Activated T-cell treated with anti-CD3 and anti-CD28 coated beads, Interleukin-2, amount 50 U/mL, for 24 hours (primary cell): Measurements from ENCODE around the gene PARP11.
A peak's percentile ranks its signal among the peaks of the same experiment; 100 is the strongest.

ENCODE experiments used
- DNase-seq: peaks from one replicate; pipeline ENCODE4 v3.0.0-alpha.2; 2020
- H3K27ac Mint-ChIP-seq: 2 replicates; pipeline ENCODE4 v1.8.0; 2020; ENCODE audit warnings: mild to moderate bottlenecking, mixed read lengths
- H3K27me3 Mint-ChIP-seq: 2 replicates; pipeline ENCODE4 v1.8.0; 2020; ENCODE audit warnings: mixed read lengths
- H3K36me3 Mint-ChIP-seq: 2 replicates; pipeline ENCODE4 v1.8.0; 2020; ENCODE audit warnings: low read depth, mixed read lengths
- H3K4me1 Mint-ChIP-seq: 2 replicates; pipeline ENCODE4 v1.8.0; 2020; ENCODE audit warnings: low read depth, mixed read lengths
- H3K4me3 Mint-ChIP-seq: 2 replicates; pipeline ENCODE4 v1.8.0; 2020; ENCODE audit warnings: mild to moderate bottlenecking, moderate library complexity, mixed read lengths
- H3K9me3 Mint-ChIP-seq: 2 replicates; pipeline ENCODE4 v1.8.0; 2020; ENCODE audit warnings: mixed read lengths

The PARP11 gene

DNA sequence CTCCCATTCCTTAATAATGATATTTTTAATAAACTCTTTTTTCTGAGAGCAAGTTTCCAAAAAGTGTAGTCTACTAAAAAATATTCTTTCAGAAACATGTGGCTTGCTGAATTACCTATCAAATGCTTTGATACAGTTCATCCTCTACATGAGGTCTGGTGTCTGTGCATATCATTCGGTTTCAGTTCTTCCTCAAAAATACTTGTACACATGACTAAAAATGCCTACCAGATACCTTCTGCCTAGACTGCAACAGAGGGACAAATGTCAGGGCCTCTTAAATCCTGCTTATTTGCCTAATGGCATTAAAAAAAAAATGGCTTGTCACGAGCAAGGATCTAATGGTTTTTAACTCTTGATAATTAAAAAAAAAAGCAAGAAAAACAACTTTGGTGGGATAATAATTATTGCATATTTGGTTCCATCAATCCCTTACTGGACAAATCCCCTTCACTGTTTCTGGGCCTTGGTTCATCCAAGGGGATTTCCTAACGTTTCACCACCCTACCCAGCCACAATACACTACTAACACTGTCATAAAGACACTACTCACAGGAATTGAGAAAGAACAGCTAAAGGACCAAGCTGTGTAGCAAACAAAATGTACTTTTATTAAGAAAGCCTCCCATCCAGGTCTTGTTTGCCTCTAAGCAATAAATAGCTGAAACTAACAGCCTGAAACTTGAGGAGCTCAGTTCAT, 45.7 kb downstream of the PARP11 start:
- Mint-ChIP-seq H3K27ac (no peak overlapping the region), H3K4me3 (no peak overlapping the region), H3K4me1 (peaks cover 10% of the 10 kb centered on the region), H3K36me3 (peaks cover 50% of the 10 kb centered on the region), H3K9me3 (no peaks in the 10 kb centered on the region), H3K27me3 (no peaks in the 10 kb centered on the region)
- DNase-seq, result no peak

DNA sequence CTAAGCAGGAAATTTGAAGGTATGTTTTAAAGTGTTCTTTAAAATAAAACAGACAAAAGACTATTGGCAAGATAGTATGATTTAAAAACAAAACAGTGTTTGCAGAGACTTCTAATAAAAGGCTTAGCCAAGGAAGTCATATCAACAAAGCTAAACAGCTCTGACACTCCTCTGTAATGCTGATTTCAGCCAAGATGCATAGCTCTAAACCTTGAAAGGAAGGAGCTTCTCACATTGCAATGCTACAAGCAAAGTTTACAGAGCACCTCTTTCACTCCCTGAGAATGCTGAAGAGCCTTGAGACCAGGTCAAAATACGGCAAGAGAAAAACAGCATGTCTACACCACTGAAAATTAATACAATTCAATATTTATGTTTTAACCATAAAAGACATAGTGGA, 51.8 kb downstream of the PARP11 start:
- H3K9me3 Mint-ChIP-seq, result no peaks in the 10 kb centered on the region
- H3K4me3 Mint-ChIP-seq, result no peak overlapping the region
- H3K4me1 Mint-ChIP-seq, result peaks cover 2% of the 10 kb centered on the region
- peaks cover 49% of the 10 kb centered on the region for H3K36me3 Mint-ChIP-seq
- no peak overlapping the region for H3K27ac Mint-ChIP-seq
- no peaks in the 10 kb centered on the region for H3K27me3 Mint-ChIP-seq
- DNase-seq, result no peak

DNA sequence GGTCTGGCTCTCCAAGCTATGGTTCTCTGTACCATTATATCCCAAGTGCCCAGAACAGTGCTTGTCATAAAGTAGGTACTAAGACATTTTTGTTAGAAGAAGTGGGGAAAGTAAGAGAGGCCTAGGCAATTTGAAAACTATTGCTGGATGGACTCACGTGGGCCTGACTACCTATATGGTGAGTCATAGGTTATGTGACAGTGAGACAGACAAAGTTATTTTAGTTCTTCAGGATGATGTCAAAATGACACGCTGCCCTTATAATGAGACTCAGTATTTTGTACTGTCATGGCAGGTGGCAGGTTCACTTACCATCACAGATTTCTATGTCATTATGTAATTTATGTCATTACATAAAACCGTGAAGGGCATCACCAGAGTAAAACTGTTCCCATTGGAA, 53.1 kb downstream of the PARP11 start:
- peaks cover 44% of the 10 kb centered on the region for H3K36me3 Mint-ChIP-seq
- H3K9me3 Mint-ChIP-seq, result no peaks in the 10 kb centered on the region
- H3K27me3 Mint-ChIP-seq, result no peaks in the 10 kb centered on the region
- no peak overlapping the region for H3K27ac Mint-ChIP-seq
- no peak overlapping the region for H3K4me3 Mint-ChIP-seq
- H3K4me1 Mint-ChIP-seq, result peaks cover 2% of the 10 kb centered on the region
- DNase-seq, result no peak

DNA sequence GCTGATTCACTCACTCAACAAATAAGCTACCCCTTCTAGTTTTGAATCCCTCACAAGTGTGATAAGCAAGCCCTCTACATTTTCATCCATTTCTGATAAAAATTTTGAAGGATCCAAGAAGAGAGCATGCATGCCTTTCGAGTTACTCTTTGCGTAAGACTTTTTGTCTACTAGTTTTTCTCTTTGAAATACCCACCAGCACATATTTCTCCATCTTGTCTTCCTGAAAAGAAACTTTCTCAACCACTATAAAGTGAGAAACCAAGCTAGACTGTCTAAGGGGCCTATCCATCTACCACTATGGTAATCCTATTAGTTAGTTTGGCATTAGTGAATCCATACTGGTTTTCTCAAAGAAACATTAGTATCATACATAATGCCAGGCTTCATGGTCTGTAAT, 56.9 kb downstream of the PARP11 start:
- peaks cover 4% of the 10 kb centered on the region for H3K4me1 Mint-ChIP-seq
- H3K4me3 Mint-ChIP-seq, result no peak overlapping the region
- no peak for DNase-seq
- H3K27ac Mint-ChIP-seq, result no peak overlapping the region
- H3K27me3 Mint-ChIP-seq, result no peaks in the 10 kb centered on the region
- H3K36me3 Mint-ChIP-seq, result peaks cover 47% of the 10 kb centered on the region
- H3K9me3 Mint-ChIP-seq, result no peaks in the 10 kb centered on the region

DNA sequence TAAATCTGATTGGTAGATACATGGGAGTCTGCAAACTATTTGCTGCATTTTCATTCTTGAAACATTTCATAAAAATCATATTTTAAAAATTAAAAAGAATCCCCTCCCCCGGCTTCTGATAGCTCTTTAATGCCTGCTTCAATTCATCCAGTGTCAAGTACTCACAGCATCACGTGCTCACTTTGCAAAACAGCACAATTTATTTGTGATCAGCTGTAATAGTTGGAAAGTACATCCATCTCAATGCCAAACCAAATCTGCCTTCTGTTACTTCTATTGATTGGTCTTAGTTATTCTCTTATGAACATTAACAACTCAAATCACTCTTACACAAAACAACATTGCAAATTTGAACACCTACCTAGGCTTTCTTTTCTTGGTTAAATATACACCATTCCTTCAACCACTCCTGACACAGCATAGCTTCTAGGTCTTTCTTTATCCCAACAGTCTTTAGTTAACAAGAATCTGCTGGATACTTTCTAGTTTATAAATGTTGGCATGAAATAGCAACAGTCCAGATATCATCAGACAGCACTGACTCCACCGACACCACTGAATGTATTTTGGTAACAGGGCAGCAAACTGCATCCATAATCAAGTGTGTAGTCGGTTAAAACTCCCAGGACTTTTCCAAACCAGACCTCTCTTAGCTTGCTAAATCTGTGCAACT, 58.0 kb downstream of the PARP11 start:
- DNase-seq, result no peak
- Mint-ChIP-seq H3K9me3 (no peaks in the 10 kb centered on the region), H3K27me3 (no peaks in the 10 kb centered on the region), H3K4me3 (no peak overlapping the region), H3K4me1 (peaks cover 6% of the 10 kb centered on the region), H3K36me3 (peaks cover 42% of the 10 kb centered on the region), H3K27ac (no peak overlapping the region)

DNA sequence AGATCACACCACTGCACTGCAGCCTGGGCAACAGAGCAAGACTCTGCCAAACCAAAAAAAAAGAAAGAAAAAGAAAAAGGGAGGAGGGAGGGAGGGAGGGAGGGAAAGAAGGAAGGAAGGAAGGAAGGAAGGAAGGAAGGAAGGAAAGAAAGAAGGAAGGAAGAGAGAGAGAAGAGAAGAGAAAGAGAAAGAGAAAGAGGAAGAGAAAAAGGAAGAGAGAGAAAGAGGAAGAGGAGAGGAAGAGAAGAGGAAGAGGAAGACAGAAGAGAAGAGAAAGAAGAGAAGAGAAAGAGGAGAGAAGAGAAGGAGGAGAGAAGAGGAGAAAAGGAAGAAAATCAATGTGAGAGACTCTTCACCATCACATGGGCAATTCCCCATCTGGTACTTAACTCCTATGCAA, 62.7 kb downstream of the PARP11 start:
- no peak for DNase-seq
- Mint-ChIP-seq H3K27ac (no peak overlapping the region), H3K4me3 (no peak overlapping the region), H3K27me3 (no peaks in the 10 kb centered on the region), H3K36me3 (peaks cover 40% of the 10 kb centered on the region), H3K4me1 (peaks cover 33% of the 10 kb centered on the region), H3K9me3 (no peaks in the 10 kb centered on the region)

DNA sequence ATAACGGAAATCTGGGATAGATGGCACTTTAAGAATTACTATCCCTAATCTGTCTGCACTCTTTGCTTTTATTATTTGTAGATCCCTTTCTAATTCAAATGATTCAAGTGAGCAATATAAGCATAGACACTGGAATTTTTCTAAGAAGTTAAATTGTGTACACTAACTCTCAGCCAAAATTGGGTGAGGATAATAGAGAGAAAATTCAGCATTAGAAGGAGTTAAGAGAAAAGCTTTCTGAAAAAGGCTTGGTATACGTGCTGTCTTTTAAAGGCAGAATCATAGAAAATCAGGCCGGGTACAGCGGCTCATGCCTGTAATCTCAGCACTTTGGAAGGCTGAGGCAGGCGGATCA, 63.2 kb downstream of the PARP11 start:
- H3K4me1 Mint-ChIP-seq, result peaks cover 33% of the 10 kb centered on the region
- no peak overlapping the region for H3K27ac Mint-ChIP-seq
- no peaks in the 10 kb centered on the region for H3K9me3 Mint-ChIP-seq
- H3K36me3 Mint-ChIP-seq, result peaks cover 36% of the 10 kb centered on the region
- H3K4me3 Mint-ChIP-seq, result no peak overlapping the region
- DNase-seq, result no peak
- no peaks in the 10 kb centered on the region for H3K27me3 Mint-ChIP-seq

DNA sequence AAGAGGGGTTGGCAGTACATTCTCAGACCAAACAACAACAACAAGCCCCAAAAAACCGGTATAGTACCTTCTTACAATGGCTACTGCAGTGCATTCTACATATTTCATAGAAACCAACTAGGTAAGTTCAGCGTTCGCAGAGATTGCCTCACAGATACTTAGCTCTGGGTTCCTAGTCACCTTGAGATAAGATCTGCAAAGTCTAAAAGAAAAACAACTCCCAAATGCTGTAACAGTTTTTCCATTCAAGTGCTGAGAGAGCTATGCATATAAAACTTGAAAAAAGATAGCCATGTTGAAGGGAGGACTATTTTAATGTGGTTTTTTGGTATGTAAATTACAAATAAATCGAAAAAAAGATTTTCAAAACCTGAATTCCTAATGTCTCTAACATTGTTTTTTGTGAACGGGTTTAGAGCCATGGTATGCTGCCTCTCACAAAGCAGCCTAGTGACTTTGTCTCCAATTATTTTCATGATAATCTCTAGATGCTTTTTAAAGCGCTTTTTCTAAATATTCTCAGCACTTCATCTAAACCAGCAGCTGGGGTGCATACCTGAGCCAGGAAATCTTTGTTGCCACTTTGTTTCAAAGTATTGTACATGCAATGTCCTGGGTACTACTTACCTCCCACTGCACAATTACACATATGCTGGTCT, 63.7 kb downstream of the PARP11 start:
- no peak overlapping the region for H3K27ac Mint-ChIP-seq
- H3K36me3 Mint-ChIP-seq, result peaks cover 36% of the 10 kb centered on the region
- no peak overlapping the region for H3K4me3 Mint-ChIP-seq
- H3K9me3 Mint-ChIP-seq, result no peaks in the 10 kb centered on the region
- H3K27me3 Mint-ChIP-seq, result no peaks in the 10 kb centered on the region
- no peak for DNase-seq
- peaks cover 33% of the 10 kb centered on the region for H3K4me1 Mint-ChIP-seq

DNA sequence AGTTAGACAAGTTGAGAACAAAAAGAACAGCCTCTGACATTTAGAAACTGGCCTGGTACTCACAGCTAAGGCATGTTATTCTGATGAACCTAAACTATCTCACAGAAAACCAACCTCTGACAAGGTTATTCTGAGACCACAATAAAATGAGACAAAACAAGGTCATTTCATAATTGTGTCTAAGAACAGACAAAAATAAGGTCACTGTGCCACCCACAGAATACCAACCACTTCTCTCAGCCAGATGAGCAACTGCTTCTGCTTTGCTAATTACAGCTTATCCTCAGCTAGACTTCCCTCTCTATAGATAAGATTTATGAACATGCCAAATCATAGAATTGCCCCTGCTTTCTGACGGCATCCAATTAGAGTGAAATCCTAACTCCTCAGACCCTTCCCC, 68.1 kb downstream of the PARP11 start:
- Mint-ChIP-seq H3K27me3 (no peaks in the 10 kb centered on the region), H3K9me3 (no peaks in the 10 kb centered on the region), H3K27ac (no peak overlapping the region), H3K4me3 (no peak overlapping the region), H3K4me1 (peaks cover 27% of the 10 kb centered on the region), H3K36me3 (peaks cover 14% of the 10 kb centered on the region)
- DNase-seq, result no peak

DNA sequence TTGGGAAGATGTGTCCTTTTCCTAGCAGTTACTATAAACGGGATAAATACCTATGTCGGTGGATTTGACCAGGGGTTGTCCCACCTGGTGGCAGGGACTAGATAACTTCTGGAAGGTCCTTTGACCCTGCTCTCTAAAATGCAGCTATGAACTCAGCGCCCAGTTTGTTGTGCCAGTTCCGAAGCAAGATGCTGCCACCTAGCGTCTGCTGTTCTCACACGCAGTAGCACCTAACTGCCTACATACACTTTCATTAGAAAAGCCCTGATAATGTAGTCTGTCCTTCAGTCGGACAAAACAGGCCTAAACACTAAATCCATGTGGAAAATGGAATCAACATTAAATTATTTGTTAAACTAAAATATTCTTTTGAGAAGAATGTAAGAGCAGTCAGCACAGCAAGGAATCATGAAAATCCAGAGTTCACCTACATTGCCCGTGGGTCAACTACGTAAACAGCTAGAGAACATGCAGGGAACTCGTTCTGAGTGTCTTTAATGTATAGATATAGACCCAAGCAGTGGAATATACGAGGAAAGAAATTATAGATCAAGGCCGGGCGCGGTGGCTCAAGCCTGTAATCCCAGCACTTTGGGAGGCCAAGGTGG, 69.2 kb downstream of the PARP11 start:
- Mint-ChIP-seq H3K4me1 (peaks cover 18% of the 10 kb centered on the region), H3K9me3 (no peaks in the 10 kb centered on the region), H3K27ac (no peak overlapping the region), H3K36me3 (peaks cover 15% of the 10 kb centered on the region), H3K27me3 (no peaks in the 10 kb centered on the region), H3K4me3 (no peak overlapping the region)
- peak; percentile 75 for DNase-seq

DNA sequence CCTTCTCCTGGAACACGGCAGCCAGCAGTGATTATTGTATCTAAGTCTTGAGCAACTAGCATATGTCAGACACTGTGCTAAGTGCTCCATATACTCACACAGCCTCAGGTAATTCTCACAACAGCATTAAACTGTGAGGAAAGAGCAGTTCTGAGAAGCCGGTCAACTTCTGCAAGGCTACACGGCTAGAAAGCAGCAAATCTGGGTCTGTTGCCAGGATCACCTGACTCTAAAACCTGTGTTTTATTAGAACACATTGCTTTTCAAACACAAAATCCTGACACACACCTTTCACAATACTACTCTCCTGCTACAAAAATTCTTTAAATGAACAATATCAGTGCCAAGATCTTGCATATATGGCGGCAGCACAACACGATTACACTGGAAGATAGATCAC, 70.5 kb downstream of the PARP11 start:
- H3K27ac Mint-ChIP-seq, result no peak overlapping the region

DNA sequence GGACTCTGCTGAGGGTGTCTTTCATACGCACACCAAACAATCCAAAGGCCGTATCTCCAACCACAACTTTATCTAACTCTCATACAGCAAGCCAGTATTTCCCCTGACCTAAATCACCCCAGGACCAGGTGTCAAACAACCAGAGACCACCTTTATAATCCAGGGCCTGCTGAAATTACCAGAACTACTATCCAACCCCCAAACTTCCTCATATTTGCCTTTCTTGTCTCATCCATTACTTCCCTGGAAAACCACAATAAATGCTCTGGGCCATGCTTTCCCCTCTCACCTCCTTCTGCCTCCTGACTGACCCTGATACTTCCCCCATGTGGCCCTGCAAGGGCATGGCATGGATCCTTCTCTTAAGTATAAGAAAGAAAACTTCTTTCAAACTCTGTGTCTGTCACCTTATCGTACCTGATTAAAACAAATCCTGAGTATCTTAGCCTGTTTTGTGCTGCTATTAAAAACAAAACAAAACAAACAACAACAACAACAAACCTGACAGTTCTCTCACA, 75.6 kb downstream of the PARP11 start:
- no peaks in the 10 kb centered on the region for H3K27me3 Mint-ChIP-seq
- DNase-seq, result no peak
- peaks cover 6% of the 10 kb centered on the region for H3K4me1 Mint-ChIP-seq
- peaks cover 16% of the 10 kb centered on the region for H3K36me3 Mint-ChIP-seq
- H3K27ac Mint-ChIP-seq, result peak overlapping the region; percentile 12
- H3K4me3 Mint-ChIP-seq, result no peak overlapping the region
- H3K9me3 Mint-ChIP-seq, result no peaks in the 10 kb centered on the region

More for the DNA sequence above, 70.5 kb downstream of the PARP11 start:
- no peaks in the 10 kb centered on the region for H3K9me3 Mint-ChIP-seq
- H3K27me3 Mint-ChIP-seq, result no peaks in the 10 kb centered on the region
- H3K36me3 Mint-ChIP-seq, result peaks cover 24% of the 10 kb centered on the region
- H3K4me3 Mint-ChIP-seq, result no peak overlapping the region
- no peak for DNase-seq
- peaks cover 6% of the 10 kb centered on the region for H3K4me1 Mint-ChIP-seq

DNA sequence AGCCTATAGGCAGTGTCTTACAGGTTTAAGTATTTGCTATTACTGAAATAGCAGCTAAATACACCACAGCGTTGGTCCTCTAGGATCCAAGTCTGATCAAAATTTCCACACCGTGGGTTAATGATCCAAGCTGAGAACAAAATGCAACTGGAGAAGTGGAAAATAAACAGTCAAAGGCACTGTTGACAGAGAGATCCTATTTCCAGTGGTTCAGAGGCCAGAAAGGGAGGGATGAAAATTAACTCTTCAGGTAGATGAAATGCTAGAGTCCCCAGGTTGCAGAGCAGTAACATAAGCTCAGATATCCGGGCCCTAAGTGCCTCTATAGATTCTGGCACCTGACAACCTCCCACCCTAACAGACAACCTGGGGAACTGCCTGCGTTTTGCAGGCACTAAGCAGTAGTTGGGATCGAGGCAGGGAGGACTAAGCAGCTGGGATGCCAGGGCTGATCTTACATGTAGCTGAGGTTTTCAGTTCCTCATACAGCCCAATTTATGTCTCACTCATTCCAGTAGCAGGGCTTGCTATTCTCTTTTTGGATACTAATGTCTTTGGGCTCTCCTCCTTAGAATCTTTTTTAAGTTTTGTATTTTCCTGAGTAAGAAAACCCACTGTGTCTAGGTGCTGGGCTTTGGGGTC, 77.6 kb downstream of the PARP11 start:
- H3K9me3 Mint-ChIP-seq, result no peaks in the 10 kb centered on the region
- H3K36me3 Mint-ChIP-seq, result peaks cover 16% of the 10 kb centered on the region

DNA sequence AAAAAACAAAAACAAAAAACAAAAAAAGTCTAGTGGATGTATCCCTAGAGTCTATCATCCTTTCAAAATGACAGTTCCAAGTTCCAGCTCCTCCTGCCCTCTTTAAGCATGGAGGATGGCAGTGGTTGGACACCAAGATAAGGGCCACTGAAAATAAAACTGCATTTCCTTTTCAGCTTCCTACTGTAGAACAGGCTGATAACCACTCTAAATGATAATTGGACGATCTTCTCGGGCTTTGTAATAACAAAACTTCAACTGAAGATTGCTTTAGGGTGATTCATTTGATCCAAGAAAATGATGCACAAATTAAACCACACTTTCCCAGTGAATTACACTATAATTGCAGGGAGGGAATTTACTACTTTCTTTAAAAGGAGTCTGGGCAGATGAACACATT, 78.1 kb downstream of the PARP11 start:
- H3K4me3 Mint-ChIP-seq, result no peak overlapping the region
- H3K4me1 Mint-ChIP-seq, result peaks cover 6% of the 10 kb centered on the region
- DNase-seq, result no peak
- H3K36me3 Mint-ChIP-seq, result peaks cover 16% of the 10 kb centered on the region
- H3K27me3 Mint-ChIP-seq, result no peaks in the 10 kb centered on the region
- no peaks in the 10 kb centered on the region for H3K9me3 Mint-ChIP-seq
- no peak overlapping the region for H3K27ac Mint-ChIP-seq

More for the DNA sequence above, 77.6 kb downstream of the PARP11 start:
- Mint-ChIP-seq H3K27me3 (no peaks in the 10 kb centered on the region), H3K4me1 (peaks cover 6% of the 10 kb centered on the region), H3K27ac (no peak overlapping the region), H3K4me3 (no peak overlapping the region)
- no peak for DNase-seq
